GM18873 (cell line): ENCODE results near the gene WDR82.

Experiments
- ATAC-seq: cut with Tn5 transposase; IDR thresholded peaks from one replicate; pipeline ENCODE4 v1.9.1; 2021; ENCODE audit warnings: mild to moderate bottlenecking, moderate library complexity, moderate number of reproducible peaks; ENCODE audit not compliant: unreplicated experiment, low FRiP score

Gene WDR82

DNA sequence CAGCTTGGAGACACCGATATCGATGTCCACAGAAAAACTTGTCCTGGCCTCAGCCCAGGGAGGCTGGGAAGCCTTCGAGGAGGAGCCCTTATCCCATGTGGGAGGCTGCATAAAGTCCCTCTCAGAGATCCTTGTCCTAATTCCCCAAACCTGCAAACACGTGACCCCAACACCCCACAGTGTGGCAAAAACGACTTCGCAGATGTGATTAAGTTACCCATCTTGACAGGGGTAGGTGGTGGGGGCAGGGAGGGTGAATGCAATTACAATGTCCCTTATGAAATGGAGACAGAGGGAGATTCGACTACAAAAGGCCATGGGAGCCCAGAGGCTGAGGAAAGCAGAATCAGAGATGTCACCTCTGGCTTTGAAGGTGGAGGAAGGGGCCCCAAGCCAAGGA, 50.7 kb downstream of the WDR82 start:
- ATAC-seq = no peak

DNA sequence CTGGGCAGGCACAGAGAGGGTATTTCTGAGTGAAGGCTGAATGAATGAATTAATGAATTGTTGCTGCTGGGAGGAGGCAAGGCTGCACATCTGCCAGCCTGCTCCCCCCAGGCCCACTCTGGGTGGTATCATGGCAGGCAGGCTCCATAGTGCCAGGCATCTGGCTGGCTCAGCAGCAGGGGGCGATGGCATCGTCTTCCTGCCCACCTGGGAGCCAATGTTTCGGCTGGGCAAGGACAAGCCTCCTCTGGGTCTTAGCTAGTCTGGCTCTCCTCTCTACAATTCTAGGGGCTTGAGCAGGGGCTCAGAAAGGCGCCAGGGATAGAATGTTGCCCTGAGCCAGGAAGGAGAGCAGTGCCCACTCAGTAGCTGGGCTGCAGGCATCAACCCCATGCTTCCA, 51.3 kb downstream of the WDR82 start:
- ATAC-seq = no peak

DNA sequence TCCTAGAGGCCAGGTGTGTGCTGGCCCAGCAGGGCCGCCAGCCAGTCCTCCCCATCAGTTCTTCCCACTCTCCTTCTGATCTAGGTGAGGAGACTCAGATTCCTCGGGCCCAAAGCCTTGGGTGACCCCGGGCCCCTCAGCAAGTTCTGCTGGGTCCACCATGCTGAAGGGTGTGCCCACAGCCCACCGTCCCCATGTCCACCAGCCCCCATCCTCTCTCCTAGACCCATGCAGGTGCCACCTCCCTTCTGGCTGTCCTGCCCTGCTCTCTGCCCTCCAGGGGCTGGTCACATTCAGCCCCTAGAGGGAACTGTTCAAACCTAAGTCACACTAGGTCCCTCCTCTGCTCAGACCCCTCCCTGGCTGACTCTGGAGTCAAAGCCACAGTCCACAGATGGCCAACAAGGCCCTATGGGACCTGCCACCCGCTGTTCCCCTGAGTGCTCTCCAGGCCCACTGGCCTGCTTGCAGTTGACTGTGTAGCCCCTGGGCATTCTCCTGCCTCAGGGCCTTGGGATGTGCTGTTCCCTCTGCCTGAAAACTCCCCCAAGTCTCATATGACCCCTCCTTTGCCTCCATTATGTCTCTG, 52.1 kb downstream of the WDR82 start:
- ATAC-seq = no peak

DNA sequence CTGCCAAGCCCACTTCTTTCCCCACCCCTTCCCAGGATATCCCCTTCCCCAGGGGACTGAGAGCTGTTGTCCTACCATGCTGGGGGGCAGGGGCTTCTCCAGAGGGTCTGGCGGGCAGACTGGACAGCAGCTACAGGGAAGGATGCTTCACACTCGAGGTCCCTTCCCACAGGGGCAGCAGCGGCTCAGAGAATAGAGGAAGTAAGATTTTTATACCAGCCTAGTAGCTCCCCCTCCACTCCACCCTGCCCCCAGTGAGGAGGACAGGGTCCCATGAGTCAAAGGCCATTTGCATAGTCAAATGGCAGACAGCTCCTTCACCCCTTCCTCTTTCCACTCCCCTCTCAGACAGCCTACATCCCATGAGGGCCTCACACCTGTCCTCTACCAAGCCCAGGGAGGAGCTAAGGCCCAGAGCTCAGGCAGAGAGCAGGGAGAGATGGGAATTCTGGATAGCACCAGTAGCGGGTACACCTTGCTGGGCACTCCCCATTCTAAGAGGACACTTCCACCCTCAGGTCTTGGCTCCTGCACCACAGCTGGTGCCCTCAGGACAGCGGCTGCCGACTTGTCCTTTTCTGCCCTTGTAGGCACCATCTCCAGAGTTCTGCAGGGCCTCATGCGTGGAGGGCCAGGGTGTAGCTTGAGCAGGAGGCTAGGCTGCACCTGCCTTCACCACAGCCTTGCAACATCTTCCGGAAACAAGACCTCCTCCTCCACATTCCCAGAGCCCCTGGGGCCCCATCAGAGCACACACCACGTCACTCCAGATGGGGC, 52.8 kb downstream of the WDR82 start, which contains the start of gene TLR9:
Gene TLR9, minus strand, starts transcription at position 194 of the 777 bp plus-strand sequence. Its CDS starts 116 bp downstream, at position 78.
- ATAC-seq = peak; percentile 73

DNA sequence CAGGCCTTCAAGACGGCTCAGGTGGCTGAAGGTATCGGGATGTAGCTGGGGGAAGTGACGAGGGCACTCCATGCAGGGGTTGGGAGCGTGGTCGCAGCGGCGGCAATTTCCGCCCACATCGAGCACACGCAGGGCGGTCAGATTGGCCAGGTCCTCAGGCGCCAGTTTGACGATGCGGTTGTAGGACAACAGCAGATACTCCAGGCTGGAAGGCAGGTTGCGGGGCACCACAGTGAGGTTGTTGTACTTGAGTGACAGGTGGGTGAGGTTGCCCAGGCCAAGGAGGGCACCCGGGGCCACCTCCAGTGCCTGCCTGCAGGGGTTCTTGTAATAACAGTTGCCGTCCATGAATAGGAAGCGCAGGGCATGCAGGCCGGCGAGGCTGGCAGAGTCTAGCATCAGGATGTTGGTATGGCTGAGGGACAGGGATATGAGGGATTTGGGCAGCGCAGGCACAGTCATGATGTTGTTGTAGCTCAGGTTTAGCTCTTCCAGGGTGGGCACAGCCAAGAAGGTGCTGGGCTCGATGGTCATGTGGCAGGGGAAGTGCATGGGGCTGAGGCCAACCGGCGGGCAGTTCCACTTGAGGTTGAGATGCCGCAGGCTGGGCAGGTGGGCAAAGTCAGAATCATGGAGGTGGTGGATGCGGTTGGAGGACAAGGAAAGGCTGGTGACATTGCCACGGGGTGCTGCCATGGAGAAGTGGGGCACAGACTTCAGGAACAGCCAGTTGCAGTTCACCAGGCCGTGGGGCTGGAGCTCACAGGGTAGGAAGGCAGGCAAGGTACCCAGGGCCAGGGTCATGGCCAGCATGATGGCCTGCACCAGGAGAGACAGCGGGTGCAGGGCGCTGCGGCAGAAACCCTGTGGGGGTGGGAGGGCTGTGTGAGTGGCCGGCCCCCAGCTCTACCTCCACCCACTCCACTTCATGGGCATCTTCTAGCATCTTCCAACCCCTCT, 54.7 kb downstream of the WDR82 start:
- ATAC-seq = no peak

DNA sequence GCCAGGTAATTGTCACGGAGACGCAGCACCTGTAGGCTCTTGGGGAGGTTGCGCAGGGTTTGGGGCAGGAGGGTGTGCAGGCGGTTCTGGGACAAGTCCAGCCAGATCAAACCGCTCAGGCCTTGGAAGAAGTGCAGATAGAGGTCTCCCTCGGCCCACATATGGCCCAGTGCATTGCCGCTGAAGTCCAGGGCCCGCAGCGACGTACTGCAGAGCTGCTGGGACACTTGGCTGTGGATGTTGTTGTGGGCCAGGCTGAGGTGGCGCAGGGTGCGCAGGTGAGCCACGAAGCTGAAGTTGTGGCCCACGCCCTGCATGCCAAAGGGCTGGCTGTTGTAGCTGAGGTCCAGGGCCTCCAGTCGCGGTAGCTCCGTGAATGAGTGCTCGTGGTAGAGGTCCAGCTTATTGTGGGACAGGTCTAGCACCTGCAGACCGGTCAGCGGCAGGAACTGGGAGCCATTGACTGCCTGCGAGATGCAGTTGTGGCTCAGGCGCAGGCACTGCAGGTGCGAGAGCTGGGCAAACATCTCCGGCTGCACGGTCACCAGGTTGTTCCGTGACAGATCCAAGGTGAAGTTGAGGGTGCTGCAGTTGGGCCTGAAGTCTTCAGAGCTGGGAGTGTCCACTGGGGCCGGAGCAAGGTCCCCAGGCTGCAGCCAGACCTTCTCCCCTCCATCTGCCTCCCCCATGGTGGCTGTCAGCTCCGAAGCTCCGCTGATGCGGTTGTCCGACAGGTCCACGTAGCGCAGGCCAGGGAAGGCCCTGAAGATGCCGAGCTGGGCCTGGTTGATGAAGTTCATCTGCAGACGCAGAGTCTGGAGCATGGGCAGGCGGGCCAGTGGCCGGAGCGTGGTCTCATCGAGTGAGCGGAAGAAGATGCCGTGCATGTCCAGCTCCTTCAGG, 55.9 kb downstream of the WDR82 start:
- ATAC-seq = no peak

DNA sequence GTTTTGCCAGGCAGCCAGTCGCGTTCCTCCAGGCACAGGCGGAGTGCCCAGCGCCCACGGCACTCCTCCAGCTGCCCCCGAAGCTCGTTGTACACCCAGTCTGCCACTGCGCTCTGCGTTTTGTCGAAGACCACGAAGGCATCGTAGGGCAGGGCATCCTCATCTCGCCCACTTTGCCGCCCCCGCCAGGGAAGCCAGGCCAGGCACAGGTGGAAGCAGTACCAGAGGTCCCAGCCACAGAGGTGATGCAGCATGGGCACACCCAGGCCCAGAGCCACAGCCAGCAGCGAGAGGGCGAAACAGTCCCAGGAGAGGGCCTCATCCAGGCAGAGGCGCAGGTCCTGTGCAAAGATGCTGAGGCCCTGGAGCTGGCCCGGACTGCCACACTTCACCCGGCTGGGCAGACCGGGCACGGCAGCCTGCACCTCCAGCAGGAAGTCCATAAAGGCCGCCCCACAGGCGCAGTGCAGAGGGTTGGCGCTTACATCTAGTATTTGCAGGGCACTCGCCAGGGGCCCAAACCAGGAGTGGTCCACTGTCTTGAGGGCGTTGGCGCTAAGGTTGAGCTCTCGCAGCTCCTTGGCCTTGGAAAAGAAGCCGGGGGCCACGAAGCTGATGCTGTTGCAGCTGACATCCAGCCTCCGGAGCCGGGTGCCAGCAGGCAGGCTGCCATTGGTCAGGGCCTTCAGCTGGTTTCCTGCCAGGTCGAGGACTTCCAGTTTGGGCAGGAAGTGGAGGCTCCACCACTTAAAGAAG, 56.7 kb downstream of the WDR82 start:
- ATAC-seq = no peak

DNA sequence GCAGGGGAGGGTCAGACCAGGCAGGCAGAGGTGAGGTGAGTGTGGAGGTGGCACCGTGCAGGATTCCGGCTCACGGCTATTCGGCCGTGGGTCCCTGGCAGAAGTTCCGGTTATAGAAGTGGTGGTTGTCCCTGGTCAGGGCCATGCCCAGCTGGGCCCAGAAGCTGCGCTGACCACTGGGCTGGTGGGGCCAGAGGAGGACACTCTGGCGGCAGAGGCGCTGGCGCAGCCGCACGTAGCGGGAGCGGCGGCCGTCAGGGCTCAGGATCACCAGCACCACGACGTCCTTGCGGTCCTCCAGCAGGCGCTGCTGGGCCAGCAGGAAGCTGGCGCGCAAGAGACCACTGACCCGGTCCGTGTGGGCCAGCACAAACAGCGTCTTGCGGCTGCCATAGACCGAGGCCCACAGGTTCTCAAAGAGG, 57.3 kb downstream of the WDR82 start:
- ATAC-seq = no peak

DNA sequence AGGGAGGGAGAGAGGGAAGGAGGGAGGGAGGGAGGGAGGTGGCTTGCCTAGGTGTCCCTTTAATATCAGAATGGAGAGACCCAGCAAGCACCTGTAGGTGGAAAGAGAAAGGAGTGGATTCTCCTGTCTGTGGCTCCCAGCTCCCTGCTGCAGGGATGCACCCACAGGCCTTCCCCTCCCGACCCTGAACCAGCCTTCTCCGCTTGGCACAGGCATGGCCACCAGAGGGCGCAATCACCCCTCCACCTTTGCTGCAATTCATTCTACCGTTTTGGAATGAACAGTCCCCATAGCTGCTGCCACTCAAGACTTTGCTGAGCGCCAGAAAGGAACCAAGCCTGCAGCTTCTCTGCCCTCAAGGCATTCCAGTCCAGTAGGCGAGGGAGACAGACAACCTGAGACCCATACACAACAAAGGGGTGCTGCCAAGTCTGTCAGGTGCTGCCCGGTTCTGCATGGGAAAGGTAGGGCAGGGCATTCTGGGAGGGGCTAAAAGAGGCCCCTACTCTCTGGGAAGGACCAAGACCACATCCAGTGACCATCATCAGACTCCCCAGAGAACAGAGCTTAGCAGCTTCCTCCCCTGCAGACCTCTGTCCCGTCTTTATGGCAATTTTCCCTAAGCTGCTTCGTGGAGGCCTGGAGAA, 57.9 kb downstream of the WDR82 start:
- no peak for ATAC-seq

DNA sequence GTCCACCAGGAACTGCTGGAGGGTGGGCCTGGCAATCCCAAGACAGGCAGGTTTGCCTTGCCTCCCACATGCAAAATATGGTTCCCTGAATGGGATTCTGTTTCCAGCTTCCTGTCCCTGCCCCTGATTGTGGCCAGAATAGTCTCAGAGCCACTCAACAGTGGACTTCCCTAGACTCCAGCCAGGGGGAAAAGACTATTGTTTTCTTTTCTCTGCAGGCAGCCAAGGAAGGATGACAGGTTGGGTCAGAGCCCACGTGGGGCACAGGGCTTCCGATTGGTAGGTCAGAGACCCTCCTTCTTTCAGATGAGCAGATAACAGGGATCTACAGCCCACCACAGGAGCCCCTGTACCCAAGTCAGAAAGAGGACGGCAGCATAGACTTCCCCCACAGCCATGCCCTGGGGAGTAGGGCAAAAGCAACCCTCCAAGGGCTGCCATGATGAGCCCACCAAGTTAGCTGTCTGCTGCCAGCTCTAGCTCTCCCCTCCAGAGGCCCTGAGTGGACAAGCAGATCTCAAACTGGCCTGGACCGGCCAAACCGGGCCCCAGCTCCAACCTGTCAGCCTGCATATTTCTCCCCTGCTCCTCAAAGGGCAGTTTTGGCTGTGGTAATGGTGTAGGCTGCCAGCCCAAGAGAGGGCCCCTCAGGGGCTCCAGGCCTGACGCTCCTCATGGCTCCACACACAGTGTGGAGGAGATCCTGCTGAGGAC, 59.4 kb downstream of the WDR82 start:
- ATAC-seq = no peak

DNA sequence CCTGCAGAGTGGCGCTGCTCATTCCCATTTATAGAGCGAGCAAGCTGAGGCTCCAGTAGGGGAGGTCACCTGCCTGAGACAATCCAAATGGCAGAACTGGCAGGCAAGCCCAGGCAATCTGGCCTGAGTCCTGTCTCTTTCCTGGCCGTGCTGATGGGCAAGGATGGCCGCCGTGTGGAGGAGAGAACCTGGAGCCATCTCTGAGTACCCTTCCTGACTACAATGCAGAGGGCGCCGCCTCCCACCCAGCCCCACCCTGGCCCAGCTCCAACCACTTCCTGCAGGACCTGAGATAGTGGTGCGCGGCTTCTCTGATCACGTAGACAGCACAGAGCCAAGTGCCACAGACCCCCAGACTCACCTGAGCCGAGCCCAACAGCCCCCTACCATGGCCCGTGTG, 60.0 kb downstream of the WDR82 start:
- ATAC-seq = no peak

DNA sequence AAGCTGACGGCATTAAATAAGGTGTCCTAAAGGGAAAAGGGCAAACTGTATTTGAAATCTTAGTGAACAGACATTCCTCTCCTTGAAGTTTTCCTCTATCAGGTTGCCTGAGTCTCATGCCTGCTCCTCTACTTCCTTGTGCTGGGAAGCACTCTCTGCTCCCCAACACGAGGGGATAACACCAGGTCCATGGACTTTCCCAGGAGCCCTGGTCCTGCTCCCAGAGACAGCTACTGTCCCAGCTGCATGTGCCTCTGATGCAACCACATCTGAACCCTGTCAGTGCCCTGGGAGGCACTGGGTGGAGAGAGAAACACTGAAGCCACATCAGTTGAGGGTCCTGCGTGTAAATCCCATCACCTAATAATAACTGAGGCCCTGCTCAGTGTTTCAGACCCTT, 60.4 kb downstream of the WDR82 start:
- no peak for ATAC-seq

DNA sequence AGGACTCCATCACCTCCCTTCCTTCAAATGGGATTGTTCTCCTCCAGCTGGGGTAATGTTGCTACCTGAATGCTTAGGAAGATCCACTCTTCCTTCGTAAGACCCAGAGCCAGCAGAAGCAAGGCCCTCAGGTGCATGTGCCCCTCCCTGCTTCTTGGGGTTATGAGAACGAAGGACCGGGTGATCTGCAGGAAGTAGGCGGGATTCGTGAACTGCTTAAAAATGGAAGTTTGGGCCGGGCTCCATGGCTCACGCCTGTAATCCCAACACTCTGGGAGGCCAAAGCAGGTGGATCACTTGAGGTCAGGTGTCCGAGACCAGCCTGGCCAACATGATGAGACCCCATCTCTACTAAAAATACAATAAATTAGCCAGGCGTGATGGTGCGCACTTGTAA, 61.0 kb downstream of the WDR82 start:
- no peak for ATAC-seq

DNA sequence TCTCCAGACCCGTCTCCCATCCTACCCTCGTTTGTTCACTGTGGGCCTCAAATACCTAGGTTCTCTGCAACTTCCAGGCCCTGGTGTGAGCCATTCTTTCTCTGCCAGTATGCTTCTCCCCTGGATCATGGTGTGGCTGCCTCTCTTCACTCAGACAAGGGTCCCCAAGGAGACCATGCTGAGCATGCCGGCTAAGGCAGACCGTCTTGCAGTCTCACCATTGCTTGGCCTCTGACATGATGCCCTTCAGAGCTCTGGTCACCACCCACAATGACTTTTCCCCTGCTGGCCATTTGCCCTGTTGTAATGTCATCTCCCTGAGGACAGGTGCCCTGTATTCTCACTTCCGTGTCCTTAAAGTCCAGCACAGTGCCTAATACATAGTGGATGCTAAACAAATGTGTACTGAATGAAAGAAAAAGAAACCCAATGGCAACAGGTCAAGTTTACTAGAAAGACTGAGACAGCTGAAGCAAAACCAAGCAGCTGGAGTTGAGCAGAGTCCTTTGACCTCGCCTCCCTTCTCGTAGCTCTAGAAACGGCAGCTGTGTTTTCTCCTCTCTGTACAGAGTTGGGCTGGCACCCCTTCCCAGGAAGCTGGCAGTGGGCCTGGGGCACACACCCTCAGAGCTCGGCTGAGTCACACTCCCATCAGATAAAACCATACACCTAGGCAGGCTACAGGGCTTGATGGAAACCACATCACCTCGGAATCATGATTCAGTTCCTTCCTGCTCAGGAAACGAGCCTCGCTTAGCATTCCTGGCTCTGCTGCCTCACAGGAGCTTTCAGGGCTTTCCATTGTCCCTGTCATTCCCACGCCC, 61.7 kb downstream of the WDR82 start:
- ATAC-seq = no peak

DNA sequence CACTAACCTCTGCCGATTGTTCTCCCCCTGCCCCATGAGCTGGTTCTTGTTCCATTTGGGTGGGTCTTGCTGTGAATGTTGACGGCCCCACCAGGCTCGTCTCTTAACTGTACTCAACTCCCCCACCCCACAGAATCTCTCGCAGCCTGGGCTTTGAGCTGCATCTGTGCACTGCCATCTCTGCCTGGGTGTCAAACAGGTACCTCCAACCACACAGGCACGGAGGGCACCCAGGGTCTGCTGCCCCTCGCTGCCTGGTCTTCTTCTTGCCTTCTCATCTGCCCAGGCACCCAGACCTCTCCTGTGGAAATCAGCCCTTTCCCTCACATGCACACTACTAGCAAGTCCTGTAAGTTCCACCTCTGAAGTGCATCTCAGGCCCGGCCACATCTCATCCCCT, 63.1 kb downstream of the WDR82 start:
- ATAC-seq = no peak

DNA sequence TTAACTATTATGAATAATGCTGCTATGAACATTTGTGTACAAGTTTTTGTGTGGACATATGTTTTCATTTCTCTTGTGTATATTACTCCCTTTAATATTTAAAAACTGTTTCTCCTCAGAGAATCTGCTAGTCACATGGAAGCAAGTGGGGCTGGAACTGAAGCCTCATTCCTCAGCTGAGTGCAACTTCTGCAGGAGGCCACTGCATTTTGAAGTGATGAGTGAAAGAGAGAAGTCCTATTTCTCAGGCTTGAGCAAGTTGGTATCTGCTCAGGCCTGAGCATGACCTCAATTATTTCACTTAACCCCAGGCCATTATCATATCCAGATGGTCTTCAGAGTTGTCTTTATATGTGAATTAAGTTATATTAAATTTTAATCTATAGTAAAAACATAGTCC, 64.5 kb downstream of the WDR82 start:
- no peak for ATAC-seq

DNA sequence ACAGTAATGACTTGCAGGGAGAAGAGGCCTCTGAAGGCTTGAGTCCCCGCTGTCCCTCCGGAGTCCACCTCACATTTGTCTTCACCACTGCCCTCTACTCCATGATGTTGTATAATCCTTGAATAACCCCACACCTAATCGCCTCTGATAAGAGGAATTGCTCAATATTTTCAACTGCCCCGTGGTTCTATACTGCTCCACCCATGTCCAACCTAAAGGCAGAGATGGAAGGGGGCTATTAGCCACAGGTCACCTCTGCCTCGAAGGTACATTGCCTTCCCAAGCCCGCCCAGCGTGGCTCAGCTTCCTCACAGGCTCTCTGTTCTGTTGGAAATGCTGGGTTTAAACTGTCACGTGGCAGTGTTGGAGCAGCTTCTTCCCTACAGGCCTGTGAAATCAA, 65.4 kb downstream of the WDR82 start:
- no peak for ATAC-seq
